ENCODE measurements around the gene NKAIN2.

DNA sequence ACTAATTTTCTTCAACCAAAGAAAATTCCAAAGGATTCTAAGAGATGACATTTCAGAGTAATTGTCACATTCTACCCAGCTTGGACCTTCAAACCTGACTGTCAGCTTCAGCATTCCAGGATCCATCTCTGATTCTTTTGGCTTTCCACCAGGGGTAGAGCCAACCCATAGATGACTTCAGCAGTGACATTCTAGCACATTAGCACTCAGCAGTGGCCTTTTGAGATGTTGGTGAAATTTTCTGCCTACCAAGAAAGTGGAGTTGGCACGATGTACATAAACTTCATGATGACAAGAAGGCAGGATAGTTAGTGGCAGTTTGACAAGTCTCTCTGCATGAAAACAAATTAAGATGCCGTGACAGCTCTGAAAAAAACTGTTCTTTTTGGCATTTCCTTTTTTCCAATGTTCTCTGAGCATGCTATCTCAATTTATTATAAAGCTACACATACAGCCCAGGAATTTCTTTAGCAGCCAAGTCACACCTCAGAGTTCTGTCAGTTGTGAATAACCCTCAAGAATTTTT, 692.1 kb downstream of the NKAIN2 start:
- TF ChIP-seq POLR2A (IDR thresholded peaks at IDR 0.05; ENCODE audit: borderline replicate concordance, extremely low read depth, insufficient read depth, insufficient read length) (no peak), YY1 (IDR thresholded peaks at IDR 0.05; ENCODE audit: extremely low read depth, insufficient replicate concordance, low read depth, low read length) (no peak), SP1 (IDR thresholded peaks at IDR 0.05; ENCODE audit: low read depth) (no peak), ZFX (IDR thresholded peaks at IDR 0.05) (no peak), JUND (IDR thresholded peaks at IDR 0.05) (no peak), CBX3 (IDR thresholded peaks at IDR 0.05; ENCODE audit: low read depth) (no peak), RAD21 (IDR thresholded peaks at IDR 0.05; ENCODE audit: low read depth) (no peak), POLR2AphosphoS5 (IDR thresholded peaks at IDR 0.05; ENCODE audit: low read depth, low read length) (no peak), EZH2 (IDR thresholded peaks at IDR 0.05) (no peak), TCF7L2 (IDR thresholded peaks at IDR 0.05; ENCODE audit: borderline replicate concordance, extremely low read depth, insufficient read depth, insufficient read length) (no peak), SRF (IDR thresholded peaks at IDR 0.05; ENCODE audit: low read depth) (no peak), ATF3 (IDR thresholded peaks at IDR 0.05) (no peak)
- TF ChIP-seq, protein P1, sequence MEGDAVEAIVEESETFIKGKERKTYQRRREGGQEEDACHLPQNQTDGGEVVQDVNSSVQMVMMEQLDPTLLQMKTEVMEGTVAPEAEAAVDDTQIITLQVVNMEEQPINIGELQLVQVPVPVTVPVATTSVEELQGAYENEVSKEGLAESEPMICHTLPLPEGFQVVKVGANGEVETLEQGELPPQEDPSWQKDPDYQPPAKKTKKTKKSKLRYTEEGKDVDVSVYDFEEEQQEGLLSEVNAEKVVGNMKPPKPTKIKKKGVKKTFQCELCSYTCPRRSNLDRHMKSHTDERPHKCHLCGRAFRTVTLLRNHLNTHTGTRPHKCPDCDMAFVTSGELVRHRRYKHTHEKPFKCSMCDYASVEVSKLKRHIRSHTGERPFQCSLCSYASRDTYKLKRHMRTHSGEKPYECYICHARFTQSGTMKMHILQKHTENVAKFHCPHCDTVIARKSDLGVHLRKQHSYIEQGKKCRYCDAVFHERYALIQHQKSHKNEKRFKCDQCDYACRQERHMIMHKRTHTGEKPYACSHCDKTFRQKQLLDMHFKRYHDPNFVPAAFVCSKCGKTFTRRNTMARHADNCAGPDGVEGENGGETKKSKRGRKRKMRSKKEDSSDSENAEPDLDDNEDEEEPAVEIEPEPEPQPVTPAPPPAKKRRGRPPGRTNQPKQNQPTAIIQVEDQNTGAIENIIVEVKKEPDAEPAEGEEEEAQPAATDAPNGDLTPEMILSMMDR (IDR thresholded peaks at IDR 0.05 in 2 of 3, conservative IDR thresholded peaks at IDR 0.05 in 1 of 3; ENCODE audit: borderline replicate concordance in 1 of 3, insufficient read depth in 1 of 3, low read depth in 2 of 3, low read length in 2 of 3) = no peak
- TF ChIP-seq, protein P2, sequence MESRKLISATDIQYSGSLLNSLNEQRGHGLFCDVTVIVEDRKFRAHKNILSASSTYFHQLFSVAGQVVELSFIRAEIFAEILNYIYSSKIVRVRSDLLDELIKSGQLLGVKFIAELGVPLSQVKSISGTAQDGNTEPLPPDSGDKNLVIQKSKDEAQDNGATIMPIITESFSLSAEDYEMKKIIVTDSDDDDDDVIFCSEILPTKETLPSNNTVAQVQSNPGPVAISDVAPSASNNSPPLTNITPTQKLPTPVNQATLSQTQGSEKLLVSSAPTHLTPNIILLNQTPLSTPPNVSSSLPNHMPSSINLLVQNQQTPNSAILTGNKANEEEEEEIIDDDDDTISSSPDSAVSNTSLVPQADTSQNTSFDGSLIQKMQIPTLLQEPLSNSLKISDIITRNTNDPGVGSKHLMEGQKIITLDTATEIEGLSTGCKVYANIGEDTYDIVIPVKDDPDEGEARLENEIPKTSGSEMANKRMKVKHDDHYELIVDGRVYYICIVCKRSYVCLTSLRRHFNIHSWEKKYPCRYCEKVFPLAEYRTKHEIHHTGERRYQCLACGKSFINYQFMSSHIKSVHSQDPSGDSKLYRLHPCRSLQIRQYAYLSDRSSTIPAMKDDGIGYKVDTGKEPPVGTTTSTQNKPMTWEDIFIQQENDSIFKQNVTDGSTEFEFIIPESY (IDR thresholded peaks at IDR 0.05; ENCODE audit: extremely low read depth, insufficient replicate concordance, low read length) = no peak
